ENCODE measurements around the gene PIEZO1. TPM values are rescaled to one million over a fixed set of nuclear protein-coding genes. Genes with fewer than 3 reads are reported as not detected.

Gene PIEZO1
- total and polyA plus RNA-seq, 10 of the 15 experiments (the other 5 are each of a cell fraction or from before 2014, with no cell fraction given), result 1.3 to 169 (median 33.4) TPM

DNA sequence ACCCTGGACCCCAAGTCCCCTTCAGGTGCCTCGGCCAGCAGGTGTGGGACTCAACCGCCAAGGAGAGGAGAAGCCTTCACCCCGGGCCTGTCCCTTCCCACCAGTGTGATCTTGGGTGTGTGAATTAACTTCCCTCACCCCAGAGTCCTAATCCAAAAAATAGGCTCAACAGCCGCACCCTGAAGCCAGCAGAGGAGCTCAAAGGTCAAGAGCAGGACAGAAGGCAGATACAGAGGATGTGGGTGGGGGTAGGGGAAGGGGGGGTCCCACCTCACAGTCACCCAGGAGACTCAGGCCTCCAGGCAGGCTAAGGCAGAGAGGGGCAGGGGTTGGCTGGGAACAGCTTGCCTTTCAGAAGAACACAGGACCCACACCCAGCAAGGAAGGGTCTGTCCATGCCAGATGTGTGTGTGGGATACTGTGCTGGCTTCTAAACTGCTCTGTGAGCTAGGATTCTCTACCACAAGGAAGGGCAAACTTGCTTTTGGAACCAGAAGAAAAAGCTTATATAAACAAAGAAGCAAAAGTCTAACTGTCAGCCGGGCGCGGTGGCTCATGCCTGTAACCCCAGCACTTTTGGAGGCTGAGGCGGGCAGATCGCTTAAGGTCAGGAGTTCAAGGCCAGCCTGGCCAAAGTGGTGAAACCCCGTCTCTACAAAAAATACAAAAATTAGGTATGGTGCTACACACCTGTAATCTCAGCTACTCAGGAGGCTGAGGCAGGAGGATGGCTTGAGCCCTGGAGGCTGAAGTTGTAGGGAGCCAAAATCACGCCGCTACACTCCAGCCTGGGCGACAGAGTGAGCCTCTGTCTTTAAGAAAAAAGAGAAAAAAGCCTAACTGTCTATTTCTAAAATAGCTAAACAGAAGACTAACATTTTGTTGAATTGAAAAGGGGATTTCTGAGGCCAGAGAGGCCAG lies 4.6 kb downstream of the PIEZO1 start (continued):
- TF ChIP-seq, protein P1, sequence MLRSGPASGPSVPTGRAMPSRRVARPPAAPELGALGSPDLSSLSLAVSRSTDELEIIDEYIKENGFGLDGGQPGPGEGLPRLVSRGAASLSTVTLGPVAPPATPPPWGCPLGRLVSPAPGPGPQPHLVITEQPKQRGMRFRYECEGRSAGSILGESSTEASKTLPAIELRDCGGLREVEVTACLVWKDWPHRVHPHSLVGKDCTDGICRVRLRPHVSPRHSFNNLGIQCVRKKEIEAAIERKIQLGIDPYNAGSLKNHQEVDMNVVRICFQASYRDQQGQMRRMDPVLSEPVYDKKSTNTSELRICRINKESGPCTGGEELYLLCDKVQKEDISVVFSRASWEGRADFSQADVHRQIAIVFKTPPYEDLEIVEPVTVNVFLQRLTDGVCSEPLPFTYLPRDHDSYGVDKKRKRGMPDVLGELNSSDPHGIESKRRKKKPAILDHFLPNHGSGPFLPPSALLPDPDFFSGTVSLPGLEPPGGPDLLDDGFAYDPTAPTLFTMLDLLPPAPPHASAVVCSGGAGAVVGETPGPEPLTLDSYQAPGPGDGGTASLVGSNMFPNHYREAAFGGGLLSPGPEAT (IDR thresholded peaks at IDR 0.05; ENCODE audit: low read depth), result 0 out of 2 replicates have a peak, but pooled peaks have one; percentile 16

DNA sequence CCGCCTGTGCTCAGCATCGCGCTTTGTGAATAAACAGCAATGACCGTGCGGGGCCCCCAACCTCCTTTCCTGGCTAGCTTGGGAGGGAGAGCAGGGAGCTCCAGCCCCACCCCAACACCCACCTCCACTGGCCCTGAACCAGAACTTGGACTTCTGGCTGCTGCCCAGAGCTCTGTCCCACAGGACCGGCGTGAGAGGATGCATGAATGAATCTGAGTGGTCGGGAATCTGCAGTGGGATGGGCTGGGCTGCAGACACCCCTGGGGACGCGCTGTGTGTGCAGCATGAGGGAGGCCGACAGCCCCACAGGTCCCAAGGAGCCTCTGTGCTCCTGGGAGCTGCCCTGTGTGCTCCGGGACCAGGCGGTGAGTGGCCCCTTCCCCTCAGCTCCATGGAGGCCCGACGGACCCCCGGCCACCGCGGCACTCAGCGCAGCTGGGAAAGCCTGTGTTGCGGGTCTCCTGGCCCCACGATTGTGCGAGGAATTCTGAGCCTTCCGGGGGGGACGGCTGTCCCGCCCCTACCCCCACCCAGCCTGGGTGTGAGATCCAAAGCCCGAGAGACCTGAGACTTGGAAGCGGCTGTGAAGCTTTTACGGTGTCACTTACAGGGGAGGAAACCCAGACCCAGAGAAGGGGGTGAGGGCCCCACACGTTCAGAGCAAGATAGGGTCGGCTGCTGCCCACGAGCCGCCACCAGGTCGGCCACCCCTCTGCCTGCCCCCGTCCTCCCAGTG lies 5.4 kb downstream of the PIEZO1 start:
- no peak for DNase-seq (ENCODE audit: low read depth, low spot score)
- TF ChIP-seq, protein P2, sequence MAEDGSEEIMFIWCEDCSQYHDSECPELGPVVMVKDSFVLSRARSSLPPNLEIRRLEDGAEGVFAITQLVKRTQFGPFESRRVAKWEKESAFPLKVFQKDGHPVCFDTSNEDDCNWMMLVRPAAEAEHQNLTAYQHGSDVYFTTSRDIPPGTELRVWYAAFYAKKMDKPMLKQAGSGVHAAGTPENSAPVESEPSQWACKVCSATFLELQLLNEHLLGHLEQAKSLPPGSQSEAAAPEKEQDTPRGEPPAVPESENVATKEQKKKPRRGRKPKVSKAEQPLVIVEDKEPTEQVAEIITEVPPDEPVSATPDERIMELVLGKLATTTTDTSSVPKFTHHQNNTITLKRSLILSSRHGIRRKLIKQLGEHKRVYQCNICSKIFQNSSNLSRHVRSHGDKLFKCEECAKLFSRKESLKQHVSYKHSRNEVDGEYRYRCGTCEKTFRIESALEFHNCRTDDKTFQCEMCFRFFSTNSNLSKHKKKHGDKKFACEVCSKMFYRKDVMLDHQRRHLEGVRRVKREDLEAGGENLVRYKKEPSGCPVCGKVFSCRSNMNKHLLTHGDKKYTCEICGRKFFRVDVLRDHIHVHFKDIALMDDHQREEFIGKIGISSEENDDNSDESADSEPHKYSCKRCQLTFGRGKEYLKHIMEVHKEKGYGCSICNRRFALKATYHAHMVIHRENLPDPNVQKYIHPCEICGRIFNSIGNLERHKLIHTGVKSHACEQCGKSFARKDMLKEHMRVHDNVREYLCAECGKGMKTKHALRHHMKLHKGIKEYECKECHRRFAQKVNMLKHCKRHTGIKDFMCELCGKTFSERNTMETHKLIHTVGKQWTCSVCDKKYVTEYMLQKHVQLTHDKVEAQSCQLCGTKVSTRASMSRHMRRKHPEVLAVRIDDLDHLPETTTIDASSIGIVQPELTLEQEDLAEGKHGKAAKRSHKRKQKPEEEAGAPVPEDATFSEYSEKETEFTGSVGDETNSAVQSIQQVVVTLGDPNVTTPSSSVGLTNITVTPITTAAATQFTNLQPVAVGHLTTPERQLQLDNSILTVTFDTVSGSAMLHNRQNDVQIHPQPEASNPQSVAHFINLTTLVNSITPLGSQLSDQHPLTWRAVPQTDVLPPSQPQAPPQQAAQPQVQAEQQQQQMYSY (CRISPR knock-in tag; IDR thresholded peaks at IDR 0.05), result no peak
- 92% methylated on average over 27 of the region's 34 CpGs for WGBS (ENCODE audit: insufficient coverage, insufficient replicate concordance, low lambda C conversion rate, missing lambda C conversion rate)
- ChIA-PET SMC1A (ENCODE audit: uncharacterized antibody, unreplicated experiment) (interaction anchor here (0.6 to 1.6 kb wide), 2 partner anchors 31 to 78 kb away, joined by 3 to 7 read pairs; no protein-coding TSS in a partner anchor), RAD21 (ENCODE audit: unreplicated experiment) (interaction anchor here (1.1 to 6.7 kb wide), 4 partner anchors 21 to 42 kb away, joined by 3 to 50 read pairs (median 12); partner anchors contain the start of gene APRT), CTCF (interaction anchor here (1.2 to 4.6 kb wide), 3 partner anchors 12 to 43 kb away, joined by 4 to 51 read pairs (median 6); no protein-coding TSS in a partner anchor), POLR2A (interaction anchor here (0.9 to 1.5 kb wide), 3 partner anchors 12 to 42 kb away, joined by 3 to 4 read pairs (median 3); no protein-coding TSS in a partner anchor)
- H3K4me3 ChIP-seq, result no peak overlapping the region
- peaks cover 28% of the 10 kb centered on the region for H3K4me1 ChIP-seq (ENCODE audit: control insufficient read depth, insufficient read depth, low read length)
- H3K36me3 ChIP-seq (ENCODE audit: control insufficient read depth in 2 of 2, insufficient read depth in 2 of 2, low read length in 1 of 2), result peaks cover 0 to 3% of the 10 kb centered on the region in 2 experiments; a peak in 2 of 4 replicates
- no peak for FAIRE-seq
- H3K79me2 ChIP-seq (ENCODE audit: control insufficient read depth, insufficient read depth, low read length), result peaks cover 82% of the 10 kb centered on the region
- no TSS peak for BruUV-seq (replicated peaks)
- no peaks in the 10 kb centered on the region; the same call in 1 of the 2 replicates for H4K20me1 ChIP-seq (ENCODE audit: control insufficient read depth, insufficient read depth)
- H3K9me3 ChIP-seq (replicated peaks; ENCODE audit: control insufficient read depth, insufficient read depth, low read length), result no peaks in the 10 kb centered on the region
- H2AFZ ChIP-seq (ENCODE audit: control insufficient read depth, low read depth, low read length), result no peak overlapping the region
- in situ Hi-C loops (cut with MboI), result loop anchor here (10.0 kb wide), 1 partner anchor 325 kb away; the partner anchor contains the start of gene ZFPM1
- no peaks in the 10 kb centered on the region for H3K27me3 ChIP-seq (replicated peaks in 1 of 2; ENCODE audit: control insufficient read depth in 2 of 2, insufficient read depth in 2 of 2, low read length in 1 of 2)
- ATAC-seq, result no peak
- peak overlapping the region; percentile 75; the same call in 1 of the 2 replicates for H3K27ac ChIP-seq (ENCODE audit: control insufficient read depth, insufficient read depth)
- intact Hi-C loops (cut with micrococcal nuclease; ENCODE audit: unreplicated experiment), result no loop called here
- H3K9ac ChIP-seq (ENCODE audit: control insufficient read depth, insufficient read depth, low read length), result peak overlapping the region; percentile 90; the same call in 1 of the 2 replicates
- peak overlapping the region; percentile 99 for H3K4me2 ChIP-seq (ENCODE audit: control insufficient read depth, insufficient read depth)

All from GM12878 (cell line).